Activated CD8-positive, alpha-beta memory T cell treated with anti-CD3 and anti-CD28 coated beads for 4 hours (primary cell): ENCODE results near the gene ALG8.
A peak's percentile ranks its signal among the peaks of the same experiment; 100 is the strongest.
"Not testable (repeated sequence)": the region's sequence is repeated elsewhere in the genome, so short reads cannot be mapped to it uniquely, and the experiment has no call there.

Experiments
- DNase-seq, 2 donors: peaks; one replicate each; pipeline ENCODE4 v3.0.0-alpha.2; 2020; ENCODE audit warnings: low read depth in 2 of 2

The ALG8 gene

GRCh38 chr11:78139422-78140391 lies at the start of gene ALG8:
TSS of gene ALG8 (minus strand) at chr11:78139626. CDS start at chr11:78139588, 38 bp downstream.
- peak; percentile 95 to 96 for DNase-seq

GRCh38 chr11:78188286-78189173 lies 49.1 kb upstream of the ALG8 start, which contains the start of the genes KCTD21 and USP35:
TSS of gene KCTD21 (minus strand) at chr11:78188626. CDS start at chr11:78174554, 14,072 bp downstream.
TSS of gene USP35 (plus strand) at chr11:78188919. CDS start at chr11:78196246, 7,327 bp downstream.
- DNase-seq = peak; percentile 80 to 82

GRCh38 chr11:78187366-78188285 lies 48.2 kb upstream of the ALG8 start:
- DNase-seq = peak; percentile 61 to 78

DNA sequence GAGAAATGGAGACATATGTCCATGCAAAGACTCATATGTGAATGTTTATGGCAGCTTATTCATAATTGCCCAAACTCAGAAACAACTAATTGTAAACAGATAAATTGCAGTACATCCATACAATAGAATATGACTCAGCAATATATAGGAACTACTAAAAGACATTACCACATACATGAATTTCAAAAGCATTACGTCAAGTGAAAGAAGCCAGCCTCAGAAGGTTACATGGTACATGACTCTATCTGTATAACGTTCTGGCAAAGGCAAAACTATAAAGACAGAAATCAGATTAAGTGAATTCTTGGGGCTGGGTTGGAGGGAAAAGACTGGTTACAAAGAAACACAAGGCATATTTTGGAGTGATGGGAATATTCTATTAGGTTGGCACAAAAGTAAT lies 41.8 kb upstream of the ALG8 start:
- no peak for DNase-seq

GRCh38 chr11:78180751-78181150 lies 41.3 kb upstream of the ALG8 start:
- no peak for DNase-seq

- no peak for DNase-seq
These were observed 40.1 kb upstream of the ALG8 start for GRCh38 chr11:78179459-78180071.

DNA sequence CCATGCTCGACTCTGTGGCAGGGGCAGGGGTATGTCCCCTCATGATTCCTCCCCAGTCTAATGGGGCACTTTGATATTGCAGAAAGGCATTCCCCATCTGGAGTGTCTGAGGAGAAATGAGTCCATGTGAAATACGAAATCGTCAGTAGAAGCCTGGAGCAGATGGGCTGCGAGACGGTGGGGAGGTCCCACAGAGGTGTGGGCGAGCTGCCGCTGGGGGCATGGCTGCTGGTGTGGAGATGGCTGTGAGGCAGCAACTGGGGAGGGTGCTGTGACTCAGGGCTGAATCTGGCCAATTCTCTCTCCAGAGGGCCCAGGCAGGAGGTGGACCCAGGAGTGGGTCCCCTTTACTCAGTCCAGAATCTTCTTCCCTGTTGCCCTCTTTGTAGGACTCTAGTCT lies 37.8 kb upstream of the ALG8 start:
- DNase-seq = no peak

DNA sequence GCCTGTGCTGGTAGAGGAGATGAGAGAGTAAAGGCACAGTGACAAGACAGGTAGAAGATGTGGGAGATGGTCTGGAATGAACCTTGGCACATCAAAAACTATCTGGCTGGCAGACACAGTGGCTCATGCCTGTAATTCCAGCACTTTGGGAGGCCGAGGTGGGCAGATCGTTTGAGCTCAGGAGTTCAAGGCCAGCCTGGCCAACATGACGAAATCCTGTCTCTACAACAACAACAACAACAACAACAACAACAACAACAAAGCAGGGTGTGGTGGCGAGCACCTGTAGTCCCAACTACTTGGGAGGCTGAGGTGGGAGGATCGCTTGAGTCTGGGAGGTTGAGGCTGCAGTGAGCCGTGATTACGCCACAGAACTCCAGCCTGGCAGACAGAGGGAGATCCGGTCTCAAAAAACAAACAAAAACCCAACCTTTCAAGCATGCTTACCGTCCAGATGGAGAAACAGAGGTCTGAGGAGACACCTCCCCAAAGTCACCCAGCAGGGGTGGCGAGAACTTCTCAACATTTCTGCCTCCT lies 37.2 kb upstream of the ALG8 start:
- DNase-seq = no peak

- DNase-seq = not testable (repeated sequence)
These were observed 36.4 kb upstream of the ALG8 start for GRCh38 chr11:78175862-78176261.

DNA sequence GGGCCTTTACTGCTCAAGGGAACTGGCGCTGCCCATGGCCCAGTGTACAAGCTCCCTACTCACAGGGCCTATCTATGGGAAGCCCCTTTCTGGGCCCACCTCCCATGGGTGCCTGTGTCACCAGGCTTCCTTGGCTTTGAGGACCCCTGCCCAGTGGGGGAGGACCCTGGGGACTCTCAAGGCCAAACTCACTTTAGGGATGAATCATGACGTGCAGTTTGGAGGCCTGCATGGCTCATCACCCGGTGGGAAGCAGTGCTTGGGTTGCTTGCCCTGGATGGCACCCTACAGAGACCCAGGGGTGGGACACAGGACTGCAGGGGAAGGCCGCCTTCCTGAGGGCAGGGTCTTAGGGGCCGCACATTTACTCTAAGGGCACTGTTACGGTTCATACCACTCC lies 32.5 kb upstream of the ALG8 start:
- no peak for DNase-seq

DNA sequence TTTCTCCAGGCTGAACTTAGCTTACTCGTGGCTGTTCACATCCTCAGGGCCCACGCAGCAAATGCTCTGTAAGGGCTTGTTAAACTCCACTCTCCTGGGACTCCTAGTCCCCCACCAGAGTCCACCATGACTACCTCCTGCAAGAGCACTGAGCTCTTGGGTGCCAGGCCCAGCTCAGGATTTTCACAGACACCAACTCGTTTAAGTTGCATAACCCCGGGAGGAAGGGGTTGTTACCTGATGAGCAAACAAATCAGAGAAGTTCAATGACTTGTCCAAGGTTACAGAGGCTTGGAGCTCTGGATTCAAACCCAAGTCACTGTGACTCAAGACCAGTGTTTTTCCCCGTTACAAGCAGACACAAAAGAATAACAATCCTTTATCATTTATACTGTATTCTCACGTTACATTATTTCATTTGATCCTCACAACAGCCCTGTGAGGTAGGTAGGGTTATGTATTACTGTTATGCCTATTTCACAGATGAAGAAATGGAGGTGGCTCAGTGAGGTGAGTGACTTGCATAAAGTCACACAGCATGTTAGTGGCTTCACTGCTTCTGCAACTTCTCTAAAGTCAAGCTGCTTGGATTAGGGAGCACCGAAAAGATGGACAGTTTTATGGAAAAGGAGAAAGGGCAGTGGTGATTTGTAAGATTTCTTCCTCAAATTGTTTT lies 31.6 kb upstream of the ALG8 start:
- DNase-seq = no peak

DNA sequence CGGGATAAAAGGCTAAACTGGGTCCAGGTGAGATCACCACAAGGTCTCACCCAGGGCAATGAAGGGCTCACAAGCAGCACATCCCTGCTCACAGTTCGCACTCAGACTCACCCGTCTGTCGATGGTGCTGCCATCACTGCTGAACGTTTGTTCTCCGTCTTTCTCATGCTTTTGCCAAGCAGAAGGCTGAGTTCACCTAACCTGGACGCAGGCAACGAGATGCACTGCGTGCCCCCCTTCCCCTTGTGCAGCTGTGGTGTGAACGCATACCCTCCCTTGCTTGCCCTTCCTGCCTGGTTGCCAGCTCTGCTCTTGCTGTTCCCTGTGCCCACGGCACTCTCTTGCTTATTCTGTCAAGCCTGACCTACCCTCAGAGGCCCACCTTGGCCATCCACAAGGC lies 31.0 kb upstream of the ALG8 start:
- no peak for DNase-seq

DNA sequence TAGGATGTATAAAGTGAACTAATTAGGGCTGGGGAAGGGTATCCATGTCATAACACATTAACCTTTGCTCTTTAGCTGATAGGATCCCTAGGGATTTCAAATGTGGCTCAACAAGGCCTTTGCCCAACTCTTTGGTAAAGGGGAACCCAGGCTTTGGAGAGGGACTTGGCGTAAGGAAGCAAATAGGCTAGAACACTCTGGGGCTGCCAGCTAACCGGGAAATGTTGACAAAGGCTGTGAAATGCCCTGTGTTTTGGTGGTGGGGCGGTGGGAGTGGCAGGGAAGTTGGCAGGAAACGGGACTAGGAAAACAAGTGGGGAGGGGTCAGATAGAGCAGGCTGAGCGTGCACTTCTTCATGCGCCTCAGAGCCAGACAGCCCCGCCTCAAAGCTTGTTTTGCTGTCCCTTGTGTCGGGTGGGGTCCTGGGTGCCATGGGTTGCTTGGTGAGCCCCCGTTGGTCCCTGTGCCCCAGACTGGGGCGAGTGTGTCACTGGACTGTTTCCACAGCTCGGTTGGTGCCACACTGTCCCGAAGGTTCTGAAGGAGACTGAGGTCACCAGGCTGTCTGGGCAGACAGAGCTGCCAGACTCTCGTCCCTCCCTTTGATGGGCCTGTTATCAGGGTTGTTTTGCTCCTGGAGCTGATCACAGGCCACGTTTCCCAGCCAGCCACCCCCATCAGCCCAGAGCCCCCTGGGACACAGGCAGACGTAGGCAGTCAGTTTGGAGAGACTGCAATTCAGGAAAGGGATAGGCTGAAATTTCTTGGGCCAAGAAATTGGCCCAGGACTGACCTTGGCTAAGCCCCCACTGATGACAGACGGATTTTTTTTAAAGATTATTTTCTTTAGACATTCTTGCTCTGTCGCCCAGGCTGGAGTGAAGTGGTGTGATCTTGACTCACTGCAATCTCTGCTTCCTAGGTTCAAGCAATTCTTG lies 29.4 kb upstream of the ALG8 start:
- DNase-seq = no peak

DNA sequence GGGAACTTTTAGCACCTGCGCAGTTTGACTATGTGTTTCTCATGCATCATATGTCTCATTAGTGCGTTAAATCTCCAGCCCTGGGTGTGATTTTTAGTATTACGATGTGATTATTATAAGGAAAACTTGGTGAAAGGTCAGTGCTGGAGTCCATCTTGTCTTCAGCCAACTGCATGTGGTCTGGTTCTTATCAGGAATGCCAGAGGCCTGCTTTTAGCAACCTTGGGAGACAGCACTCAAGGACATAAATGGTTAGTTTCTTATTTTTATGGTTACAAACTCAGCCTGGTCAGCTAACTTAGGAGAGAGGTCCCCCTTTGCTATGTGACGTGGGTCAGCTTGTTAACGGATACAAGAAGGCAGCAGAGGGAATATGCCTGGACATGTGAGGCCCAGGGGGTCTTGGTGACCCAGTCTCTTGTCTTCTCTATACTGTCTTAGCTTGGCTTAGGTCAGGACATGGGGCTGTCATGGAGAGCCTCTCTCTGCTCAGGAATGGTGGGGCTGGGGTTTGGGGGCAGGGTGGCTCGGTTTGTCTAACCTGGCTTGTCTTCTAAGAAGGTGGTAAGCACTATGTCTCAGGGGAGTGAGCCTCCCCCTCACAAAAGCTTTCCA lies 27.5 kb upstream of the ALG8 start:
- DNase-seq = no peak

- DNase-seq = no peak
These were observed 25.0 kb upstream of the ALG8 start for GRCh38 chr11:78164471-78164870.

GRCh38 chr11:78163828-78164227 lies 24.4 kb upstream of the ALG8 start:
- DNase-seq = no peak

DNA sequence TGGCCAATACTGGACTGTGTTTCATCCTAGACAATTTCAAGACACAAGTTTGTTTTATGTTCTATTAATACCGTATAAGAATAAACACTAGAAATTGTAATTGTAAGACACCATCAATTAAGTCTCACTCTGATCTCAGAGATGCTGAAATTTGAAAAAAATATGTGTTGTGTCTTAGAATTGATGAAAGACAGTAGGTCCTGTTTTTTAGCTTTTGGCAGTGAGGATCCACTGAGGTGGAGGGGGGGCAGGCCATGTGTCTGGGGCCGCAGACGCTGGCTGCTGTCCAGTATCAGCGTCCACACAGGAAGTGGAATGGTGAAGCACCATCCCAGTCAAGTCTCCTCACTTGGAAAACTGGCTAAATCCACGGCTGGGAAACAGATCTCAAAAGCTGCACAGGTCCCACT lies 22.5 kb upstream of the ALG8 start:
- DNase-seq = no peak

DNA sequence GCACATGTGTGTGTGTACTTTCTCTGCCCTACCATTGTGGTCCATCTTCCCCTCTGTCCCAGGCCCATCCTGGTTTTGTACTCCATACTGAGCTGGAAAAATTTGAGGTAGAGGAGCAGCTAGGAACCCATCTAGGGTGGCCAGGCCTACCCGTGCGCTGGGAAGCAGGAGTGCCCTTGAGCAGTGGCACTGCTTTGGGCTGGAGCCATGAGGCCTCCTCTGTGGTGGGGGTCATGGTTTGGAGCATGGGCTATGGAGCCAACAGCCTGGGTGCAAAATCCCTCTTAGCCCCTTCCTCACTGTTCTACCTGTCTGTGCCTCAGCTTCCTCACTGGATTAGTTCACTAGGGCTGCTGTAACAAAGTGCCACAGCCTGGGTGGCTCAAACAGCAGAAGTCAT lies 21.9 kb upstream of the ALG8 start:
- DNase-seq = no peak
